ENCODE measurements around the gene CNIH1.

DNA sequence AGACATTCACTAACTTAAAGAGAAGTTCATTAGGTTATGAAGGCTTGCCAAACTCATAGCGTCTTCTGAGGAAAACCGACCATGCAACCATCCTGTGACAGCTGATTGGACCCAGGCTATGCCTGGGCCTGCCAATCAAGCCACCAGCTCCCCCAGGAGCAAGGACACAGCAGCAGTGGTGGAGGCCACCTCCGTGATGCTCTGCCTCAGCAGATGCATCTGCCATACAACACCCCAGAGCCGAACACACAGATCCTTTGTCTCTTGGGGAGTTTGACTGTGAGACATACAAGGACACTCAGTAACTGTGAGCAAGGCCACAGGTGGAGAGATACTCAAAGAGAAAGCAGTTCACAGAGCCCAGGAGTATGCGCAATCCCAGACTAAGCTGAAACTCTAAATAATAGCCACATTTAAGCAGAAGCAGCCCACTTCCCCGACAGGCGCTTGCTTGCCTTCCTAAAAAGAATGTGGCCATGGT is 10.0 kb upstream of the CNIH1 start:
- TF ChIP-seq, protein P1, sequence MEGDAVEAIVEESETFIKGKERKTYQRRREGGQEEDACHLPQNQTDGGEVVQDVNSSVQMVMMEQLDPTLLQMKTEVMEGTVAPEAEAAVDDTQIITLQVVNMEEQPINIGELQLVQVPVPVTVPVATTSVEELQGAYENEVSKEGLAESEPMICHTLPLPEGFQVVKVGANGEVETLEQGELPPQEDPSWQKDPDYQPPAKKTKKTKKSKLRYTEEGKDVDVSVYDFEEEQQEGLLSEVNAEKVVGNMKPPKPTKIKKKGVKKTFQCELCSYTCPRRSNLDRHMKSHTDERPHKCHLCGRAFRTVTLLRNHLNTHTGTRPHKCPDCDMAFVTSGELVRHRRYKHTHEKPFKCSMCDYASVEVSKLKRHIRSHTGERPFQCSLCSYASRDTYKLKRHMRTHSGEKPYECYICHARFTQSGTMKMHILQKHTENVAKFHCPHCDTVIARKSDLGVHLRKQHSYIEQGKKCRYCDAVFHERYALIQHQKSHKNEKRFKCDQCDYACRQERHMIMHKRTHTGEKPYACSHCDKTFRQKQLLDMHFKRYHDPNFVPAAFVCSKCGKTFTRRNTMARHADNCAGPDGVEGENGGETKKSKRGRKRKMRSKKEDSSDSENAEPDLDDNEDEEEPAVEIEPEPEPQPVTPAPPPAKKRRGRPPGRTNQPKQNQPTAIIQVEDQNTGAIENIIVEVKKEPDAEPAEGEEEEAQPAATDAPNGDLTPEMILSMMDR (IDR thresholded peaks at IDR 0.05): no peak
- TF ChIP-seq POLR2A (IDR thresholded peaks at IDR 0.05): no peak
